Ectodermal cell (in vitro differentiated cells): ENCODE measurements around the gene MLH3.

ENCODE experiments used
- H3K27ac ChIP-seq: 2 replicates; pipeline ENCODE4 v1.7.0; 2013; ENCODE audit warnings: mild to moderate bottlenecking, low read depth, low read length; ENCODE audit not compliant: insufficient read depth, poor library complexity, severe bottlenecking
- H3K27me3 ChIP-seq: 2 replicates; pipeline ENCODE4 v1.7.0; 2013; ENCODE audit warnings: mild to moderate bottlenecking, low read length; ENCODE audit not compliant: insufficient read depth, control insufficient read depth, poor library complexity, severe bottlenecking
- H3K36me3 ChIP-seq: one replicate; pipeline ENCODE4 v1.7.0; 2013; ENCODE audit warnings: low read length; ENCODE audit not compliant: control insufficient read depth, insufficient read depth
- H3K4me1 ChIP-seq: one replicate; pipeline ENCODE4 v1.7.0; 2013; ENCODE audit warnings: low read length; ENCODE audit not compliant: control insufficient read depth, insufficient read depth
- H3K4me3 ChIP-seq: 2 replicates; pipeline ENCODE4 v1.7.0; 2013; ENCODE audit warnings: low read depth, low read length, control low read depth; ENCODE audit not compliant: insufficient read depth
- H3K9me3 ChIP-seq: 2 replicates; pipeline ENCODE4 v1.7.0; 2013; ENCODE audit warnings: mild to moderate bottlenecking, low read length, moderate library complexity; ENCODE audit not compliant: control insufficient read depth
- WGBS, 2 experiments: methylation state at CpG; one replicate each; pipeline ENCODE4 v1.1.7; 2013; ENCODE audit warnings: missing lambda C conversion rate in 2 of 2; 5-methylcytosine and 5-hydroxymethylcytosine counted together

Gene MLH3

GRCh38 chr14:74975059-74975810, 76.0 kb downstream of the MLH3 start:
- peak overlapping the region; percentile 54 for H3K27ac ChIP-seq
- WGBS, 2 experiments, result 86 to 87% methylated on average over 12 of the region's 12 CpGs
- H3K4me1 ChIP-seq, result peaks cover 49% of the 10 kb centered on the region

GRCh38 chr14:74974364-74975058, 76.8 kb downstream of the MLH3 start:
- Histone ChIP-seq H3K27ac (peak overlapping the region; percentile 54), H3K36me3 (no peaks in the 10 kb centered on the region), H3K4me1 (peaks cover 41% of the 10 kb centered on the region), H3K9me3 (no peaks in the 10 kb centered on the region), H3K4me3 (no peak overlapping the region), H3K27me3 (peaks cover 10% of the 10 kb centered on the region)
- WGBS, 2 experiments, result 52 to 60% methylated on average over 15 of the region's 15 CpGs

More at GRCh38 chr14:74975059-74975810, 76.0 kb downstream of the MLH3 start:
- H3K36me3 ChIP-seq, result no peaks in the 10 kb centered on the region
- H3K9me3 ChIP-seq, result no peaks in the 10 kb centered on the region
- H3K27me3 ChIP-seq, result peaks cover 10% of the 10 kb centered on the region
- H3K4me3 ChIP-seq, result no peak overlapping the region

GRCh38 chr14:74973905-74974363, 77.3 kb downstream of the MLH3 start:
- Histone ChIP-seq H3K9me3 (no peaks in the 10 kb centered on the region), H3K36me3 (no peaks in the 10 kb centered on the region), H3K4me1 (peaks cover 36% of the 10 kb centered on the region), H3K27me3 (peaks cover 10% of the 10 kb centered on the region), H3K27ac (no peak overlapping the region), H3K4me3 (no peak overlapping the region)
- WGBS, 2 experiments, result 83 to 92% methylated on average over 5 of the region's 5 CpGs

GRCh38 chr14:74973003-74973653, 78.1 kb downstream of the MLH3 start:
- WGBS, 2 experiments, result 87% methylated on average over 15 of the region's 15 CpGs

GRCh38 chr14:74968811-74969210, 82.5 kb downstream of the MLH3 start:
- WGBS, 2 experiments, result 88 to 94% methylated on average over 1 of the region's 1 CpG
- Histone ChIP-seq H3K27me3 (no peaks in the 10 kb centered on the region), H3K4me1 (peaks cover 12% of the 10 kb centered on the region), H3K4me3 (no peak overlapping the region), H3K36me3 (no peaks in the 10 kb centered on the region), H3K27ac (no peak overlapping the region), H3K9me3 (no peaks in the 10 kb centered on the region)

More at GRCh38 chr14:74973003-74973653, 78.1 kb downstream of the MLH3 start:
- no peaks in the 10 kb centered on the region for H3K9me3 ChIP-seq
- H3K27me3 ChIP-seq, result peaks cover 10% of the 10 kb centered on the region
- H3K4me1 ChIP-seq, result peaks cover 28% of the 10 kb centered on the region
- no peak overlapping the region for H3K4me3 ChIP-seq
- no peak overlapping the region for H3K27ac ChIP-seq
- no peaks in the 10 kb centered on the region for H3K36me3 ChIP-seq

GRCh38 chr14:74965486-74966153, 85.6 kb downstream of the MLH3 start:
- no peaks in the 10 kb centered on the region for H3K9me3 ChIP-seq
- H3K27me3 ChIP-seq, result no peaks in the 10 kb centered on the region
- H3K4me1 ChIP-seq, result peaks cover 10% of the 10 kb centered on the region
- H3K36me3 ChIP-seq, result no peaks in the 10 kb centered on the region
- no peak overlapping the region for H3K4me3 ChIP-seq
- 89 to 92% methylated on average over 5 of the region's 5 CpGs for WGBS, 2 experiments
- H3K27ac ChIP-seq, result no peak overlapping the region

GRCh38 chr14:74964787-74965485, 86.3 kb downstream of the MLH3 start:
- Histone ChIP-seq H3K27me3 (no peaks in the 10 kb centered on the region), H3K4me3 (no peak overlapping the region), H3K9me3 (no peaks in the 10 kb centered on the region), H3K4me1 (peaks cover 10% of the 10 kb centered on the region), H3K36me3 (no peaks in the 10 kb centered on the region), H3K27ac (no peak overlapping the region)
- WGBS, 2 experiments, result 91 to 93% methylated on average over 4 of the region's 4 CpGs
